ENCODE data around the gene SLC39A11.
"Not testable (repeated sequence)": the region's sequence is repeated elsewhere in the genome, so short reads cannot be mapped to it uniquely, and the experiment has no call there.

The SLC39A11 gene

DNA sequence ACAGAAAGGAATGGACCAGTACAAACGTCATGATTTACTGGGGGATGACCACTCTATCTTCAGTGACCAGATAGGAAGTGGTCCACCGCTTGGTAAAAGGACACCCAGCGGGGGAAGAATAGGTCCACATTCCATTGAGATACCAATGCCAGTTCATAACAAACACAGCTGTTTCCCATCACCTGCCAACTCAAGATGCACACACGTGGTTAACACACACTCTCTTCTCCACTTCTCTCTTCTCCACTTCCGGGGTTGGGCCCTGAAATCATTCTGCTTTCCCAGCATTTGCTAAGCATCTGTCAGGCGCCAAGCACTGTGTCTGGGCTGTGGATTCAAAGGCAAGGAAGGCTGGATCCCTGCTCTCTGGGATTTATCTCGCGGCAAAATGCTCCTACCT lies 175.5 kb downstream of the SLC39A11 start:
- DNase-seq (ENCODE audit: low spot score), result no peak

DNA sequence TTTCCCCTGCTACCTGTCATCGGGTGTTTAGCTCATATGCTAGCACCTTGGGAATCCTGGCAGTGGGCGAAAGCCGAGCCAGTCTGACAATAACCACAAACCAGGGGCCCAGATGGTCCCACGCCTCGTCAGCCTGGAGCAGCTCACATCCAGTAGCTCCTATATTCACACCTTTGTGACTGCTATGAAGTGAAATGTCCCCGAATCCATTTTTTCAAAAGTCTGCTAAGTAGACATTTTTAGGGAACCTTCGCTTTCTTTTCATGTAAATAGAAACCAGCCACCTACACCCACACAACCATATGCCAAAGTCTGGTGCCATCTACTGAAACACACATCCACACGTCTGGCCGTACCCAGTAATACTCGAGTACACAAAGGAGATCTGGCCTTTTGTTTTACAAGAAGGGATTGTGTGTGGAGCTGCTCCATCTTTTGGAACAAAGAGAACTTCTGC lies 176.8 kb downstream of the SLC39A11 start:
- DNase-seq (ENCODE audit: low spot score), result no peak

DNA sequence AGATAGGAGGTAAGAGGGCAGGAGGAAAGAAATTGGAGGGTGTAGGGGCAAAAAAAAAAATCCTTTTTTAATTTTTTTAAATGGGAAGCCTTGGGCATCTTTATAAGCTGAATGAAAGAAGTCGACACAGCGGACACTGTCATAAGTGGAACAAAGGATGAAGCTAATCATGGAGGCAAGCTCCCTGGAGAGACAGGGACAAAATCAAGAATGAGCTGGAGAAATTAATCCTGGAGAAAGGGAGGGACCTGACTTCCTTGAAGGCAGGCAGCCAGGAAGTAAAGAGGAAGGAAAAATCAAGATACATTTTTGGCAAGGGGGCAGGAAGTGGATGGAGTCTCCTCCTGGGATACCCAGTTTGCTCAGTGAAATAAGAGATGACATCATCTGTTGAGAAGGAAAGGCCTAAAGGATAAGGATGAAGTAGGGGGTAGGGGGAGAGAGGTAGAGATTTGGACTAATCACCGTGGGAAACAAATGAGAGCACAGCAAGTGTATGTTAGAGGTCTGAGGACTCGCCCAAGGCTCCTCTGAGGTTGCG lies 179.3 kb downstream of the SLC39A11 start:
- DNase-seq (ENCODE audit: low spot score), result peak; percentile 57

DNA sequence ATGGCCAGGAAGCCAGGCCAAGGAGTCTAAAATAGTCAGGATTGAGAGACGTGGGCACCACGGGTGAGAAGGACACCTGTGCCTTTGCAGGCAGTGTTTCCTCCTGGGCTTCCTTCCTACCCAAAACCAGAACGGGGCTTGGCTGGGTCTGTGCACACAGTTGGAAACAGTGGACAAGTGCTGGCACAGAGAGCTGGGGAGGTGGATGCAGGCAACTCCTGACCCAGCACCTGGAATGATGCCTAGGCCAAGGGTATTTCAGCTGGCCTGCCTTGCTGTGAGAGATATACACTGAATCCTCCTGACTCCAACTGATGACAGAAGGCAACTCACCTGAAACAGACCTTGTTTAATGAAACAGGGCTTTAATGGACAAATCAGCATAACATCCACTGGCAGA lies 186.2 kb downstream of the SLC39A11 start:
- DNase-seq (ENCODE audit: low spot score), result no peak

DNA sequence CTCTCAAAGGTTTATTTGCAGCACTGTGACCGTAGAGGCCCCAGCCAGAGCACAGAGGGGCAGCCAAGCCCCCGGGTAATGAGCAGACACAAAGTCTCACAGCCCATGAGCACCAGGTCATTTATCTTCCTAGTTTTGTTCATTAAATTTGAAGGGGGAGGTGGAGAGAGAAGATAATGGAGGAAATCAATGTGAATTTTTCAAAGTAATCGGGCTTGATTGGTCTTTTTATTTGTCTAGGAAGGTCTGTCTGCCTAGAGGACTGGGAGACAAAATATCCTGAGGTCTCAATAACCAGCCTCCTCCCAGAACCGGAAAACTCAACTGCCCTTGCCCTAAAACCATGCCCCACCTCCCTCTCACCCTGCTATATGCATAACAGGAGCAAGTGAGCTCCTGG lies 189.0 kb downstream of the SLC39A11 start:
- no peak for DNase-seq (ENCODE audit: low spot score)

DNA sequence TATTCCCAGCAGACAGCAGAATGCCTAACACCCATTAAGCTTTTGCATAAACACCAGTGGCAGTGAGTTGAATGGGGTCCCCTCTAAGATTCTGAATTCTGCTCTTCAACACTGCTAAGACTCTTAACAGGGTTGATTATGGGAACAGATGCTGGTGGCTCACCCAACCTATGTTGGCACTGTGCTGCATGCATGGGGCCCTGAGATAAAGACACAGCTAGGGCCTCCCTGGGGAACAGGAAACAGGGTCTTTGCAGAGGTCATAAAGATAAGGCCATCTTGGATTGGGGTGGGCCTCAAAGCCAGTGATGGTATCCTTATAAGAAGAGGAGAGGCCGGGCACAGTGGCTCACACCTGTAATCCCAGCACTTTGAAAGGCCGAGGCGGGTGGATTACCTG lies 190.8 kb downstream of the SLC39A11 start:
- DNase-seq (ENCODE audit: low spot score), result no peak

DNA sequence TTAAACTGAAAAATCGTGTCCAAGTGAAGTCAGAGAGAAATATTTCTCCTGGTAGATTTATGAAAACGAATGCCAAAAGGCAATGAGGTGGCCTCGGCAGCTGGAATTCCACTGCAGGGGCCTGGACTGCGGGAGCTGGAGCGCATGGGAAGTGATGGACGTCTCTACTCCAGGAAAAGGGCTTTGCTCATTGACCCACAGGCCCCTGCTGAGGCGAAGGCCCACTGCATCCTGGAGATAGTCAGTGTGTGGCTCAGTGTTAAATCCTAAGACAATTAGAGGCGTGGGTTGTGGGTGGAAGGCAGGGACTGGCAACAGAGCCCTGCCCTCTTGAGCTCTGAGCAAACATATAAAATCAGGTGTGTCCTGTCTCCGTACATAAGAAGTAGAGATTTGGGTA lies 191.4 kb downstream of the SLC39A11 start:
- DNase-seq (ENCODE audit: low spot score), result no peak

DNA sequence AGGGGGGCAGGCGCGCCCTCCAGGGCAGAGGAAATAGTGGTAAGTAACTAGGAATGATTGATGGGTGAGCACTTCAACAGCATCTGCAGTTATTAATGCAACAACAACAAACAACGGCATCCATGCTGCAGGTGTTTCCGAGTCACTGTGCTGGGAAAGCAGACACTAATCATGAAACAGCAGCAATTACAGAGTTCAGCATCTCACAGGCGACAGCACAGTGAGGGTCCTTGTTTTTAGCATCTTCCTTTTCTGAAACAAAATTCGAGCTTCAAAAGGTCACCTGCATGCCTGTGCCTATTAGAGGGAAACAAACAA lies 191.9 kb downstream of the SLC39A11 start:
- DNase-seq (ENCODE audit: low spot score), result no peak

DNA sequence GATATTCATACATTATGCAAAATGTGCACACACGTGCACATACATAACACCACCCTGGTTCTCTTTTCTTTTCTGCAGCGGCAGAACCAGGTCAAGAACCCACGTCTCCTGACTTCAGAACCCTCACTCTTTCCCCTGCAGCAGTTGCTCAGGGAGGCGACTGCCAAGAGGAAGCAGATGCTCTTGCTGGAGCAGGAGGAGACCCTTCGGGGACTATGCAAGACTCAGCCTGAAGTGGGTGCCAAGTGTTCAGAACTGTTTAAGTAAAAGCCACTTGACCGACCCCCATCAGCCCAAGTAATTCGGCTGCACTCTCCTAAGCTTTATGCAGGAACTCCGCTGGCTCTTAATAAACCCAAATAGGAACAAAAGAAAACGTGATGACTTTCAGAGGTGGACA lies 193.8 kb downstream of the SLC39A11 start:
- no peak for DNase-seq (ENCODE audit: low spot score)

DNA sequence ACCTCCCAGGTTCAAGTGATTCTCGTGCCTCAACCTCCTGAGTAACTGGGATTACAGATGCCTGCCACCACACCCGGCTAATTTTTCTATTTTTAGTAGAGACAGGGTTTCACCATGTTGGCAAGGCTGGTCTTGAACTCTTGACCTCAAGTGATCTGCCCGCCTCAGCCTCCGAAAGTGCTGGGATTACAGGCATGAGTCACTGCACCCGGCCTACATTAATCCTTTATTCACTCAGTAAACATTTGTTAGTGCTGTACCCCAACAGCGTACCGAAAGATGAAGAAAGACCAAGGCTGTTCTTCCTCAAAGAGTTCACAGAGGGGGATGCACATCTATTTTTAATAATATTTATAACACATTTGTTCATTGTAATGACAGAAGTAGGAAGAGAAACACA lies 196.2 kb downstream of the SLC39A11 start:
- not testable (repeated sequence) for DNase-seq (ENCODE audit: low spot score)

DNA sequence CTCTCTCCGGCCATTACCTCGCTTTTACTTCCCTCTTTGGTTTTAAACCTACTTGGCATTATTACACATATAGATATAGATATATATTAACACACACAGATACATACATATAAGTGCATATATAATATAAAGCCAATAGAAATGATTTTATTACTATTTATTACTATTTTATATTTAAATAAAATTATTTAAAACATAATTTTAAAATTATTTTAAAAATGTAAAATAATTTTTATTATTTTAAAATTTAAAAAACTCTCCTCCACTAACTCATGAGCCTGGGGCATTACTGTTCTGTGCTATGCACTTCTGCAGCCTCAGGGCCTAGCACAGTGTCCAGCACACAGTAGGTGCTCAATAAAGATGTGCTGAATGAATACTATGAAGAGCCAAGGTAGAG lies 200.9 kb downstream of the SLC39A11 start:
- DNase-seq (ENCODE audit: low spot score), result no peak

DNA sequence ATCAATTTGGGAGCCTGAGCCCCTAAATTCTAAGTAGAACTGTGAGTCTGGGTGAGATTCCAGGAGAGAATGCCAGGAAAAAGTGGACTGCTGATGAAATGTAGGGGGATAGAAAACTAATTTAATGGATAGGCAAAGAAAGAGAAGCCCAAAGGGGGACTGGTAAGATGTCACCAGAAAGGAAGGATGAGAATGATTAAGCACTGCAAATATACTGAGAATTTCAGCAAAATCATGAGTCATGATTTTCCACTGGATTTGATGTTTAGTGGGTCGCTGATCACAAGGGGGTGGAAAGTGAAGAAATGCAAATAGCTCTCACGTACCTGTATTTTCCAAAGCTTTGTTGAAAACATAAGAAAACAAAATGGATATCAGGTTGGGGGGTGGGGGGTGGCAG lies 201.8 kb downstream of the SLC39A11 start:
- DNase-seq (ENCODE audit: low spot score), result no peak

DNA sequence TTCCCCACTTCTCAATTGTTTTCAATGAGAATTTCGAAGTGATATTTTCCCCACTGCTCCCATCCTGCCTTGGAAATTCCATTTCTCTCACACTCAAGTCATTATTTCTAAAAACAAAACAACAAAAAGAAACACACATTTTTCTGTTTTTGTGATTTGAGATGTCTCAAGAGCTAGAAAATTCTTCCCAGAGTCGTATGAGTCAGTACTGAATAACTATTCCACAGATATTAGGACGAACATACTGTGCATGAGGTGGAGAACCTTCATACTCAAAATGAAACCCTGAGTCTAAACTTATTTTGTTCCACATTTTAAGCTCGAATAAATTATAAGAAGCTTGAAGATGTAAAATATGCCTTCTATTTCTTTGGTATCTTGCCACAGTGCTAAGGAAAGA lies 204.6 kb downstream of the SLC39A11 start:
- no peak for DNase-seq (ENCODE audit: low spot score)

DNA sequence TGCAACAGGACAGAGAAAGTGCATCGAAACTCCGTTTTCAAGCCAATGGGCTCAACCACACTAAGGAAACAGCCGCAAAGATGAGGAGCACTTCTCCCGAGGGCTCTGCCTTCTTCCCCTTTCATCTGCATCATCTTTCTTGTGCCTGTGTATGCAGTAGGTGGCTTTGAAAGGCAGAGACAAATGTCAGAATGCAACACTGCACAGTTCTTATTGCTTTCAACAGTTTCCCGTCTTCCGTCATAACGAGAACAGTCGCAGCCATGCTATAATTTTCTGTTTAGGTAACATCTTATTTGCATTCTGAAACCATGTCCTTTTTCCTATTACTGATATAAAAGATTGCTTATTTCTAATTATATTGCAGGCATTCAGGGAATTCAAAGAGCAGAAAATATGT lies 205.2 kb downstream of the SLC39A11 start:
- DNase-seq (ENCODE audit: low spot score), result no peak

DNA sequence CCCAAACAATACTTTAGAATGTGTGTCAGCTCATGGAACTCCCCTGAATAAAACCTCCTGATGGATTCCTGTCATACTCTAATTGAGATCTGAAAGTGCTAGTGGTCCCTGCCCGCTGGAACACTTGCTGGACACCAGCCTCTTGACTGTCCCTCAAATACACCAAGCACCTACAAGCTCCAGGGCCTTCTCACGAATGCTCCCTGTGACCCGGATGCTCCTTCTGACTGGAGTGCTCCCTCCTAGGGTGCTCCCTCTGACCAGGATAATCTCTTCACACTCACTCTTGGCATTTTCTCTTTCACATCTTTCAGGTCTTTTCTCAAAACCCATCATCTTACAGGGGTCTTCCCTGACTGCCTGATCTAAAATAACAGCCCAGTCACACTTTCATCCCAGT lies 205.9 kb downstream of the SLC39A11 start:
- DNase-seq (ENCODE audit: low spot score), result no peak

DNA sequence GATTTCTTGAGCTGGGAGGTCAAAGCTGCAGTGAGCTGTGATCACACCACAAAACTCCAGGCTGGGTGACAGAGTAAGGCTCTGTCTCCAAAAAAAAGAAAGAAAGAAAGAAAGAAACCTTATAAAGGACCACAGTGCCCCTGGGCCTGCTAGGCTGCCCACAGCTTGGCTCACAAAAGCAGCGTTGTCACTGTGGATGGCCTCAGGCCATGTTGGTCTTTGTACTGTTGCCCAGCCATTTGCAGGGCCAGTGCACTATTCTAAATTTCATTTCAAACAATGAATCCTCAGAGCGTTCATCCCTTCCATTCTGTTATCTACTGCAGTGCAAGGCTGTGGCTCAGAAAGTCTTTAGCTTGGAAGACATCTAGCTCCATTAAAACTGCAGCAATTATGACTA lies 208.4 kb downstream of the SLC39A11 start:
- DNase-seq (ENCODE audit: low spot score), result no peak

DNA sequence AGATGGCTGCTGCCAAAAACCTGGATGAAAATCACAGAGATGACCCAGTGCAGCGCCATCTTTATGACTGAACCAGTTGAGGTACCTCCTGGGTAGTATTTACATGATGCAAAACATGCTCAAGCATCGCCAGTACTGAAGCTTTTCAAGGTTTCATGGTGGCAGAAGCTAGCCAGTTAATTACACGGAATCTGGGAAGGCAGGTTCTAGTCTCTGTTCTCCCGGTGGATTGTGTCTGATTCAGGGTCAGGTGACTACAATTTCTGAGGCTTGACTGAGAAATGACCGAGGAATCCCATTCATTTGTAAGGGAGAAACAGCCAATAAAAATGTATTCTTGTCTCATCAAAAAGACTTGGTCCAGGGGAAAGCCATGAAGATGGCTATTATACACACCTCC lies 209.1 kb downstream of the SLC39A11 start:
- no peak for DNase-seq (ENCODE audit: low spot score)

DNA sequence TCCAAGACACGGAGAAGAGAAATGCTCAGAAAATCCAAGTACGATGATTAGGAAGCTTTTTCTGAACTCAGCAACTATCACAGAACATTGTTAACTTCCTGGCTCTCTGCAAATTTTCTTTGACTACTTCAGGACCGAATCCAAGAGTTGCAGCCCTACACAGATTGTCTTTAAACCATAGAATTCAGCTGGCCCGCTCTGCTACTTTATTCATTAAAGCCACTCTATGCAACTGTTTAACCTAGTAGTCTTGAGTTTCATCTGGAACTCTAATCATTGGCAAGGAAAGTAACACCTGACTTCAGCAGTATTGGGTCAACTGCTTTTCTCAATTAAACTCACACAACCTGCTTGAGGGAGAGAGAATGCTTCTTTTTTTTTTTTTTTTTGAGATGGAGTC lies 210.1 kb downstream of the SLC39A11 start:
- no peak for DNase-seq (ENCODE audit: low spot score)

DNA sequence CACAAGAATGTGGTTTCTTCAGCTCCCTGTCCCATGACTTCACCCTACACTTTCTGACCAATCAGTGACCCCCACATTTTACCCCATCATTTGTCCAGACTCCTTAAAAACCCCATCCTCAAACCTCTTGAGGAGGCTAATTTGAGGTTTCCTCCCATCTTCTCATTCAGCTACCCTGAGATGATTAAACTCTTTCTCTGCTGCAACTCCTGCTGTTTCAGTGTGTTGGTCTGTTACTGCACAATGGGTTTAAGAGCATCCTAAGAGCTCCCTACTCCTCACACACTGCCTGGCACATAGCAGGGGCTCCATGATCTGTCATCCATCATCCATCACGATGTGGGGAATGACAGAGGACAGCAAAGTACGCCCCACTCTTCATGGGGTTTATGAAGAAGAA lies 212.6 kb downstream of the SLC39A11 start:
- no peak for DNase-seq (ENCODE audit: low spot score)

DNA sequence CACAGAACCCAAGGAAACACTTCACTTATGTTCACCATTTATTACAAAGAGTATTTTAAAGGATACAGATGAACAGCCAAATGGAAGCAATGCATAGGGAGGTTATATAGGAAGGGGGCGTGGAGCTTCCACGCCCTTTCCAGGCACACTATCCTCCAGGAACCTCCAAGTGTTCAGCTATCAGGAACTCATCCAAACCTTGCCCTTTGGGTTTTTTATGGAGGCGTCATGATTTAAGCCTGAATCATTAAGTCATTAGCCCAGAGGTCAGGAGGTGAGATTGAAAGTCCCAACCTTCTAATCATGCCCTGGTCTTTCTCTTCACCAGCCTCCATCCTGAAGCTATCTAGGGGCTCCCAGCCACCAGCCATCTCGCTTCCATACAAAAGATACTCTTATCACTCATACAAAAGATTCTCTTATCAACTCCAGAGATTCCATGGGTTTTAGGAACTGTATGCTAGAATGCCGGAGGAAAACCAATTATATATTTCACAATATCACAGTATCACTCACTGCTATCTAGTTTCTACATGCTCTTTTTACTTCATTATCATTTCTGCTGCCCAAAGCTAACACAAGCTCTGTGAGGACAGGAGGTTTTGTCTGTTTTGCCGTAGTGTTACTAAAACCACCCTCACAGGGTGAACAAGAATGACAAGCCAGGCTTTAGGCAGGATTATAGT lies 213.4 kb downstream of the SLC39A11 start:
- DNase-seq (ENCODE audit: low spot score), result no peak

DNA sequence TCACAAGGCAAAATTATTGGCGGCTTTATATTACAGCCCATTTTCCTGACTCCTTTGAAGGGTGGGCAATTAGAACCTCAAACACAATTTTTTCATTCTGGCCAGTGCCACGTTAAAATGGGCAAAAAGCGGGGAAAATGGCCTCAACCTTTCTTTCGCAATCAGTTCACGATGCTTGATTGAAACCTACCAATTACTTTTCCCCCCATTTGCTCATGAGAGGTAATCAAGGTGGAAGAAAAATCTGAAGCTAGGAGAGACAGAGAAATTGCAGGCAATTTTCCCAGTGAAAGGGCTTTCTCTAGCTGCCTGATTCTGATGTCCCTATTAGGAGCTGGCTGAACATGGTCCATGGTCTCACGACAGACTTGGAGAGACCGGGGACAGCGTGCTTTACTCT lies 215.1 kb downstream of the SLC39A11 start:
- no peak for DNase-seq (ENCODE audit: low spot score)

DNA sequence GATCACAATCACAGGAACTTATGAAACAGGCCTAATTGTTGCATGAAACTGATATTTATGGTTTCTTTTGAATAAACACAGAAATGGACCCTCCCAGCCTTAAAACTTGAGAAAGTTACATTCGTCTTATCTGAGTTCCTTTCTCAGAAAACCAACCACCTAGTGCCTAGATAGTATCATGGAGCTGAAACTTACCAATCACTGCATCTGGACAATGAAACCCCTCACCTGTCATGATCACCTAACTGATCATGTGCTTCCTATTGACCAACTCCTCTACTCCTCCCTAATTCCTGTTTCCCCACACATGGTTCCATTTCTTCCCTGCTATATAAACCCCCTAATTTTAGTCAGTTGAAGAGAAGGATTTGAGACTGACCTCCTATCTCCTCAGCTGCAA lies 216.1 kb downstream of the SLC39A11 start:
- DNase-seq (ENCODE audit: low spot score), result no peak

DNA sequence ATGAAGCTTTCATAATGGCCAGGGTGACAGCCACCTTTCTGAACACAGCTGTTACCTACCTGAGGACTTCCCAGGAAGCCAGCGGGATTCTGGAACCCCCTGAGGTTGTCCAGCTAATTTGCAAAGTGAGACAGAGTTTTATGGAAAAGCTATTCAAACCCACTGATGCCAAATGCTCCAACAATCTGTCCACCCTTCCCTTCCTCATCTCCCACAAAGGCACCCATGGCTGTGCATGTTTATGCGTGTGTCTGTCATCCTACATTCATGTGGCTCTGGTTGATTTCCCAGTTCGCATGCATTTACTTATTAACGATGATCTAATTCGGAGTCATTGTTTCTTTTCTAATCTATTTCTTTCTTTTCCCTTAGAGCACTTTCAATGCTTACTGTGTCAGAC lies 217.1 kb downstream of the SLC39A11 start:
- no peak for DNase-seq (ENCODE audit: low spot score)

DNA sequence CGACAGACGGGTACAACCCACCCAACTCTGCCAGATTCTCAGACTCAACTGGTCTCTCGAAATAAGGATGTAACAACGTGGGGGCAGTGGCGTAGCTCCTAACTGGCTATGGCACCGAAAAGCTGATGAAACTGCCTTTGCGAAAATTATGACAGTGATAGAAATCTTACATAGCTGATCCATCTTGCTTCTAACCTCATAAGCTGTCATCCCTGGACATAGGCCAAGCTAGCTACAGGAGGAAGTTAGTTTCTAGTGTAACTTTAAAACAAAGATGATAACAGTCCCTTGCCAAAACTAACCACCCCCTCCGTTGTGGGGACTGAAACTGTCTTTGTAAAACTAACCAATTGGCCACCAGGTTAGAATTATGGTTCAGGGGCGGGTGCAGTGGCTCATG lies 220.1 kb downstream of the SLC39A11 start:
- no peak for DNase-seq (ENCODE audit: low spot score)
